Prostate gland (tissue), 2 donors: ENCODE results near the gene EHBP1L1.

ENCODE experiments used
- CTCF ChIP-seq, 4 experiments: fragments of 200-600 bp in 2 of 4; fragments of 450-650 bp in 2 of 4; sonication (generic) in 2 of 4; IDR thresholded peaks; 1 replicate in 3 of 4; 2 replicates in 1 of 4; pipeline ENCODE4 v1.5.1; 2016 to 2019; ENCODE audit warnings: antibody characterized with exemption in 4 of 4, mild to moderate bottlenecking in 2 of 4, moderate library complexity in 2 of 4
- POLR2A ChIP-seq: fragments of 450-650 bp; IDR thresholded peaks from one replicate; pipeline ENCODE4 v1.6.1; 2016; ENCODE audit warnings: antibody characterized with exemption, mild to moderate bottlenecking

DNA sequence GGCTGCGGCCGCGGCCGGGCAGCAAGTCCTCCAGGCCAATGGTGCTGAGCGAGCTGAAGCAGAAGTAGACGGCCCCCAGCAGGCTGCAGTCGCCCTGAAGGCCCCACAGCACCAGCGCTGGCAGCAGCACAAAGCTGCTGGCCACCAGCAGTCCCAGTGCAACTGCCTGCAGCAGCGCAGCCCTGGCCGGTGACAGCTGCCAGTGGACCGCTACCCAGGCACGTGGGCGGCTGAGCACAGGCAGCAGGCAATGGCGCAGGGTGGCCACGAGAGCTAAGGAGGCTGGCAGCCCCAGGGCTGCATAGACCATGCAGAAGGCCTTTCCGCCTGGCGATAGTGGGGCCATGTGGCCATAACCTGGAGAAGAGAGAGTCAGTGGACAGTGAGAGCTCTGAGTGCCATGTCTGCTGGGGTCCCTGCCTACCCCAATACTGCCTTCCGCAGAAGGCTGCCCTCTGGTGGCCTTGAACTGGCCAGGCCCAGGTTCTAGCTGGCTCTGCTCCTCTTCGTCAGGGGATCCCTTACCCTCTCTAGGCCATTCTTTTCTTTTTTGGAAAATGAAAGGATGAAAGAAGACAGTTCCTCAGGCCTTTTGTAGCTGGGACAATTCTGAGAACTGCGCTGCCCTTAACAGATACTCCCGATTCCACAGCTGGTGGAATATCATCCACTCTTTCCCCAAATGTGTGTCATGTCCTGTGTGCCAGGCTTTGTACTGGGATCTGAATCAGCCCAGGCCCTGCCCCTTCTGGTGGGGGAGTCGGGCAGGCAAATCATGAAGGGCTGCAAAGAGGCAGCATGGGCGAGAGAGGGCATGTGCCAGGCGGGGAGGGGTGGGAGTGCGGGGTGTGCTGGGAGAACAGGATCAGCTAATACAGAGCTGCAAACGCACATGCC, 17.9 kb downstream of the EHBP1L1 start:
- TF ChIP-seq CTCF (IDR thresholded peaks at IDR 0.05), result peak; percentile 10 to 66 (median 62)
- TF ChIP-seq POLR2A, result no peak
